HCT116 (cell line): Measurements from ENCODE around the gene ETS1. TPM values are rescaled to one million over a fixed set of nuclear protein-coding genes. Genes with fewer than 3 reads are reported as not detected.

Experiments used
- ATAC-seq: fragments of 200-7000 bp; cut with Tn5 transposase; 2 replicates; pipeline ENCODE4 v1.9.1; 2020; ENCODE audit warnings: mild to moderate bottlenecking, moderate library complexity
- BruUV-seq: library from RNA; stranded (reverse); fragments of 400-500 nt; replicated peaks from 2 replicates; lab custom pipeline; 2021; lab: Mats Ljungman, UMichigan
- CTCF ChIA-PET: fragments of 300-600 bp; sonication (Branson Sonifier 250); formaldehyde crosslinking; loops from one replicate; lab custom pipeline; 2021; ENCODE audit warnings: antibody characterized with exemption; lab: Charles Lee
- POLR2A ChIA-PET: fragments of 300-600, 350-600 bp; sonication (Branson Sonifier 250); formaldehyde crosslinking; loops from one replicate; lab custom pipeline; 2021; ENCODE audit warnings: antibody characterized with exemption; lab: Charles Lee
- RAD21 ChIA-PET, 2 experiments: fragments of 300-600 bp; sonication (Branson Sonifier 250); formaldehyde crosslinking; loops; one replicate each; lab custom pipeline; 2023; ENCODE audit warnings: low total read pairs in 2 of 2; ENCODE audit not compliant: uncharacterized antibody in 2 of 2, unreplicated experiment in 2 of 2, low non-redundant PET in 1 of 2; lab: Charles Lee
- DNase-seq: peaks from one replicate; pipeline ENCODE4 v3.0.0-alpha.2; 2010; ENCODE audit warnings: low read depth, low spot score
- H2AFZ ChIP-seq: fragments of 200-600 bp; shearing (Covaris generic), sonication (generic); 2 replicates; pipeline ENCODE4 v1.6.1; 2017; ENCODE audit warnings: low read depth, mixed run types, mixed read lengths, antibody characterized with exemption, low read length; ENCODE audit not compliant: poor library complexity, severe bottlenecking
- H3K27ac ChIP-seq: 2 replicates; pipeline ENCODE4 v1.5.1; 2012; ENCODE audit warnings: low read depth, low read length
- H3K27me3 ChIP-seq: fragments of 200-600 bp; sonication (generic); 2 replicates; pipeline ENCODE4 v1.6.1; 2016; ENCODE audit warnings: mixed run types, low read length, mixed read lengths; ENCODE audit not compliant: insufficient read depth
- H3K36me3 ChIP-seq, 2 experiments: fragments of 200-500 bp in 1 of 2; fragments of 200-600 bp in 1 of 2; sonication (Bioruptor generic) in 1 of 2; sonication (generic) in 1 of 2; 2 replicates each; pipeline versions ENCODE4 v1.5.1 to v1.6.1; 2014 to 2016; ENCODE audit warnings: low read length in 2 of 2, inconsistent platforms in 1 of 2, mixed read lengths in 1 of 2, mixed run types in 1 of 2; ENCODE audit not compliant: insufficient read depth in 2 of 2, control insufficient read depth in 1 of 2
- H3K4me1 ChIP-seq, 2 experiments: fragments of 200-600 bp in 1 of 2; sonication (generic) in 1 of 2; 2 replicates each; pipeline versions ENCODE4 v1.5.1 to v1.6.1; 2012 to 2017; ENCODE audit warnings: low read length in 2 of 2, inconsistent platforms in 1 of 2, mild to moderate bottlenecking in 1 of 2, mixed read lengths in 1 of 2, mixed run types in 1 of 2, moderate library complexity in 1 of 2; ENCODE audit not compliant: insufficient read depth in 2 of 2, control insufficient read depth in 1 of 2
- H3K4me2 ChIP-seq: fragments of 200-600 bp; sonication (generic); 2 replicates; pipeline ENCODE4 v1.6.1; 2017; ENCODE audit warnings: mixed run types, low read length, mixed read lengths
- H3K4me3 ChIP-seq, 2 experiments: fragments of 200-600 bp in 1 of 2; sonication (generic) in 1 of 2; replicated peaks in 1 of 2; 2 replicates each; pipeline ENCODE4 v1.5.1; 2011 to 2016; ENCODE audit warnings: low read length in 2 of 2, control low read depth in 1 of 2, low read depth in 1 of 2, mild to moderate bottlenecking in 1 of 2, mixed read lengths in 1 of 2, mixed run types in 1 of 2
- H3K79me2 ChIP-seq: fragments of 200-600 bp; sonication (generic); 2 replicates; pipeline ENCODE4 v1.6.1; 2017; ENCODE audit warnings: mild to moderate bottlenecking, mixed run types, low read length, moderate library complexity, mixed read lengths; ENCODE audit not compliant: insufficient read depth
- H3K9ac ChIP-seq: fragments of 200-600 bp; sonication (generic); 2 replicates; pipeline ENCODE4 v1.6.1; 2016; ENCODE audit warnings: low read length, mixed read lengths
- H3K9me2 ChIP-seq: fragments of 200-600 bp; sonication (generic), shearing (Covaris generic); 2 replicates; pipeline ENCODE4 v1.6.1; 2017; ENCODE audit warnings: mixed run types, mild to moderate bottlenecking, moderate library complexity; ENCODE audit not compliant: insufficient read depth
- H3K9me3 ChIP-seq, 2 experiments: fragments of 200-500 bp in 1 of 2; fragments of 200-600 bp in 1 of 2; sonication (Bioruptor generic) in 1 of 2; sonication (generic) in 1 of 2; 2 replicates each; pipeline ENCODE4 v1.6.1; 2014 to 2017; ENCODE audit warnings: low read length in 2 of 2, mixed read lengths in 2 of 2, inconsistent platforms in 1 of 2, low read depth in 1 of 2, mild to moderate bottlenecking in 1 of 2, mixed run types in 1 of 2, moderate library complexity in 1 of 2; ENCODE audit not compliant: control insufficient read depth in 1 of 2, insufficient read depth in 1 of 2
- H4K20me1 ChIP-seq: fragments of 200-600 bp; sonication (generic), shearing (Covaris generic); 2 replicates; pipeline ENCODE4 v1.6.1; 2017; ENCODE audit warnings: mixed run types, mild to moderate bottlenecking, moderate library complexity; ENCODE audit not compliant: insufficient read depth
- CEBPB ChIP-seq: IDR thresholded peaks from 2 replicates; pipeline ENCODE4 v1.6.1; 2012; ENCODE audit warnings: low read depth
- CTCF ChIP-seq, 3 experiments: fragments of 200-600 bp in 1 of 3; sonication (generic) in 1 of 3; IDR thresholded peaks in 2 of 3; conservative IDR thresholded peaks in 1 of 3; 2 replicates each; pipeline ENCODE4 v1.5.1; 2012 to 2017; ENCODE audit warnings: low read depth in 2 of 3, low read length in 2 of 3, antibody characterized with exemption in 1 of 3, borderline replicate concordance in 1 of 3, control low read depth in 1 of 3, mild to moderate bottlenecking in 1 of 3, mixed read lengths in 1 of 3, mixed run types in 1 of 3, moderate library complexity in 1 of 3; ENCODE audit not compliant: insufficient read depth in 1 of 3
- EGR1 ChIP-seq: IDR thresholded peaks from 2 replicates; pipeline ENCODE4 v1.6.1; 2012; ENCODE audit warnings: low read depth
- EZH2 ChIP-seq: fragments of 200-600 bp; sonication (generic); IDR thresholded peaks from 2 replicates; pipeline ENCODE4 v1.6.1; 2017; ENCODE audit warnings: antibody characterized with exemption, mixed run types
- FOSL1 ChIP-seq: IDR thresholded peaks from 2 replicates; pipeline ENCODE4 v1.6.1; 2012; ENCODE audit warnings: low read depth
- JUND ChIP-seq: IDR thresholded peaks from 2 replicates; pipeline ENCODE4 v1.6.1; 2012
- POLR2A ChIP-seq: IDR thresholded peaks from 2 replicates; pipeline ENCODE4 v1.7.0; 2011; ENCODE audit warnings: borderline replicate concordance; ENCODE audit not compliant: insufficient read depth, insufficient read length; ENCODE audit errors: extremely low read depth
- RAD21 ChIP-seq: IDR thresholded peaks from 2 replicates; pipeline ENCODE4 v1.6.1; 2012; ENCODE audit warnings: low read depth, mild to moderate bottlenecking
- SP1 ChIP-seq: IDR thresholded peaks from 2 replicates; pipeline ENCODE4 v1.6.1; 2012; ENCODE audit warnings: low read depth
- SRF ChIP-seq: IDR thresholded peaks from 2 replicates; pipeline ENCODE4 v1.6.1; 2012; ENCODE audit warnings: low read depth
- YY1 ChIP-seq: IDR thresholded peaks from 2 replicates; pipeline ENCODE4 v1.6.1; 2011; ENCODE audit warnings: low read length, low read depth, moderate library complexity, mild to moderate bottlenecking; ENCODE audit not compliant: insufficient replicate concordance; ENCODE audit errors: extremely low read depth
- ZNF274 ChIP-seq: fragments of 200-500 bp; sonication (Bioruptor generic); IDR thresholded peaks from 2 replicates; pipeline ENCODE4 v1.6.1; 2014; ENCODE audit warnings: mild to moderate bottlenecking, low read depth, low read length, inconsistent platforms
- intact Hi-C: fragments of 100-400 bp; cut with micrococcal nuclease; formaldehyde crosslinking; loops from 2 replicates; pipeline ENCODE4 v1.10.0; 2022
- total RNA-seq: library from RNA; stranded (reverse); gene quantifications from one replicate; pipeline ENCODE4 v1.2.1, GENCODE V29; 2021; ENCODE audit not compliant: unreplicated experiment

The ETS1 gene
- total RNA-seq, 1 experiment from 2014 or later, result 9.2 TPM

- intact Hi-C loops, result loop anchor here (1.0 kb wide), 1 partner anchor 146 kb away; no protein-coding TSS in a partner anchor
- H3K4me1 ChIP-seq, result no peaks in the 10 kb centered on the region
- RAD21 ChIA-PET, result interaction anchor here in 1 of 2 experiments (0.6 kb wide), 1 partner anchor 36 kb away, joined by 4 read pairs; no protein-coding TSS in a partner anchor
- no peak overlapping the region for H3K4me2 ChIP-seq
- H3K4me3 ChIP-seq, result no peak overlapping the region
- no peak for TF ChIP-seq POLR2A
- peak; percentile 74 for TF ChIP-seq RAD21
- TF ChIP-seq CTCF (IDR thresholded peaks at IDR 0.05 in 2 of 3, conservative IDR thresholded peaks at IDR 0.05 in 1 of 3; ENCODE audit: borderline replicate concordance in 1 of 3, insufficient read depth in 1 of 3, low read depth in 2 of 3, low read length in 2 of 3), result peak; percentile 38 to 81 (median 40); a peak in 5 of 6 replicates
- TF ChIP-seq, all 23 proteins: peak for 2
- Histone ChIP-seq H3K9me2 (no peaks in the 10 kb centered on the region), H3K79me2 (no peaks in the 10 kb centered on the region), H3K27ac (no peak overlapping the region), H3K9ac (no peak overlapping the region), H2AFZ (no peak overlapping the region), H3K9me3 (no peaks in the 10 kb centered on the region), H3K27me3 (no peaks in the 10 kb centered on the region), H4K20me1 (no peaks in the 10 kb centered on the region), H3K36me3 (no peaks in the 10 kb centered on the region; a peak in 1 of 4 replicates)
- POLR2A ChIA-PET, result no interaction called here
- ATAC-seq, result peak; percentile 32; the same call in 1 of the 2 replicates
- BruUV-seq, result no TSS peak
- CTCF ChIA-PET, result interaction anchor here (1.0 to 2.5 kb wide), 2 partner anchors 147 to 312 kb away, joined by 3 to 15 read pairs; no protein-coding TSS in a partner anchor
- no peak for DNase-seq
These were observed 103.2 kb downstream of the ETS1 start for GRCh38 chr11:128484172-128484571.

- no peaks in the 10 kb centered on the region; a peak in 1 of 4 replicates for H3K36me3 ChIP-seq
- no peak overlapping the region for H3K27ac ChIP-seq
- no peaks in the 10 kb centered on the region for H4K20me1 ChIP-seq
- H3K79me2 ChIP-seq, result no peaks in the 10 kb centered on the region
- intact Hi-C loops, result no loop called here
- ChIA-PET RAD21 (interaction anchor here in 1 of 2 experiments (0.6 kb wide), 1 partner anchor 35 kb away, joined by 4 read pairs; no protein-coding TSS in a partner anchor), POLR2A (no interaction called here), CTCF (interaction anchor here (1.0 to 2.5 kb wide), 2 partner anchors 147 to 311 kb away, joined by 3 to 15 read pairs; no protein-coding TSS in a partner anchor)
- no peaks in the 10 kb centered on the region for H3K27me3 ChIP-seq
- no peaks in the 10 kb centered on the region for H3K4me1 ChIP-seq
- H3K9ac ChIP-seq, result no peak overlapping the region
- no peak overlapping the region for H2AFZ ChIP-seq
- no peak for DNase-seq
- BruUV-seq, result no TSS peak
- H3K9me3 ChIP-seq, result no peaks in the 10 kb centered on the region
- H3K9me2 ChIP-seq, result no peaks in the 10 kb centered on the region
- ATAC-seq, result no peak
- no peak overlapping the region for H3K4me3 ChIP-seq
- no peak overlapping the region for H3K4me2 ChIP-seq
- TF ChIP-seq CTCF (IDR thresholded peaks at IDR 0.05 in 2 of 3, conservative IDR thresholded peaks at IDR 0.05 in 1 of 3; ENCODE audit: borderline replicate concordance in 1 of 3, insufficient read depth in 1 of 3, low read depth in 2 of 3, low read length in 2 of 3) (no peak), FOSL1 (no peak), ZNF274 (no peak), CEBPB (no peak), POLR2A (no peak), SRF (no peak), SP1 (no peak), EZH2 (no peak), YY1 (no peak), RAD21 (no peak), EGR1 (no peak), JUND (no peak)
These were observed 104.1 kb downstream of the ETS1 start for GRCh38 chr11:128483211-128483788.
